Activated CD4-positive, alpha-beta T cell treated with anti-CD3 and anti-CD28 coated beads for 36 hours (primary cell): Measurements from ENCODE around the gene PPDPF. TPM values are rescaled to one million over a fixed set of nuclear protein-coding genes. Genes with fewer than 3 reads are reported as not detected.
"Not testable (repeated sequence)": the region's sequence is repeated elsewhere in the genome, so short reads cannot be mapped to it uniquely, and the experiment has no call there.

Source experiments
- ATAC-seq: fragments of 200-7000 bp; cut with Tn5 transposase; one replicate; pipeline ENCODE4 v1.10.0; 2021; ENCODE audit warnings: mild to moderate bottlenecking, moderate library complexity
- CTCF ChIA-PET: fragments of 350-600 bp; sonication (Branson Sonifier 250); formaldehyde crosslinking; loops from one replicate; lab custom pipeline; 2021; ENCODE audit warnings: antibody characterized with exemption; lab: Charles Lee
- POLR2A ChIA-PET: fragments of 350-600 bp; sonication (Branson Sonifier 250); formaldehyde crosslinking; loops from one replicate; lab custom pipeline; 2021; ENCODE audit warnings: antibody characterized with exemption, inconsistent platforms; lab: Charles Lee
- DNase-seq: peaks from one replicate; pipeline ENCODE4 v3.0.0-alpha.2; 2020
- H3K27ac Mint-ChIP-seq: one replicate; pipeline ENCODE4 v1.8.0; 2021; ENCODE audit warnings: mixed read lengths
- H3K27me3 Mint-ChIP-seq: one replicate; pipeline ENCODE4 v1.8.0; 2021; ENCODE audit warnings: mixed read lengths
- H3K36me3 Mint-ChIP-seq: one replicate; pipeline ENCODE4 v1.8.0; 2021; ENCODE audit warnings: low read depth, mixed read lengths
- H3K4me1 Mint-ChIP-seq: one replicate; pipeline ENCODE4 v1.8.0; 2021; ENCODE audit warnings: mixed read lengths
- H3K4me3 Mint-ChIP-seq: one replicate; pipeline ENCODE4 v1.8.0; 2021; ENCODE audit warnings: mild to moderate bottlenecking, moderate library complexity, mixed read lengths
- H3K9me3 Mint-ChIP-seq: one replicate; pipeline ENCODE4 v1.8.0; 2021; ENCODE audit warnings: low read depth, mixed read lengths
- intact Hi-C, 2 experiments: fragments of 100-400 bp; cut with DNase I in 1 of 2; cut with micrococcal nuclease in 1 of 2; formaldehyde crosslinking; loops; one replicate each; pipeline versions ENCODE4 v1.14.2 to v1.15.1; 2022 to 2024; cut with DNase I, micrococcal nuclease
- total RNA-seq, 2 experiments: library from RNA; stranded (reverse); gene quantifications; one replicate each; pipeline ENCODE4 v1.2.3, GENCODE V29; 2021

The PPDPF gene
- total RNA-seq, 2 experiments from 2014 or later, result 119 to 133 TPM

- CTCF ChIA-PET, result no interaction called here
- ATAC-seq, result no peak
- H3K4me1 Mint-ChIP-seq, result peaks cover 22% of the 10 kb centered on the region
- POLR2A ChIA-PET, result no interaction called here
- no peaks in the 10 kb centered on the region for H3K9me3 Mint-ChIP-seq
- no peaks in the 10 kb centered on the region for H3K27me3 Mint-ChIP-seq
- H3K36me3 Mint-ChIP-seq, result no peaks in the 10 kb centered on the region
- no peak overlapping the region for H3K27ac Mint-ChIP-seq
- no peak for DNase-seq
- intact Hi-C loops, result no loop called here
- H3K4me3 Mint-ChIP-seq, result no peak overlapping the region
Observed at GRCh38 chr20:63570281-63571086, 49.9 kb downstream of the PPDPF start.

- intact Hi-C loops, H3K36me3 Mint-ChIP-seq, DNase-seq, H3K9me3 Mint-ChIP-seq, H3K27me3 Mint-ChIP-seq, POLR2A ChIA-PET, CTCF ChIA-PET, H3K27ac Mint-ChIP-seq, ATAC-seq, H3K4me3 Mint-ChIP-seq: not testable (repeated sequence)
- peaks cover 22% of the 10 kb centered on the region for H3K4me1 Mint-ChIP-seq
Observed at GRCh38 chr20:63571087-63571478, 50.5 kb downstream of the PPDPF start.

Other genes starting within 250 kb of the PPDPF start
- gene ARFGAP1, start 248.0 kb upstream of the PPDPF start, total RNA-seq, result 10 to 100 TPM; 73.4 to 77.6 TPM
- gene COL20A1, start 227.6 kb upstream of the PPDPF start, total RNA-seq, result under 1 TPM; 0.04 to 0.09 TPM
- gene CHRNA4, start 159.4 kb upstream of the PPDPF start, total RNA-seq, result not detected
- gene KCNQ2, start 48.1 kb upstream of the PPDPF start, total RNA-seq, result not detected
- under 1 TPM; 0.69 to 0.81 TPM for gene EEF1A2, start 21.7 kb upstream of the PPDPF start, total RNA-seq
- gene PTK6, start 16.6 kb downstream of the PPDPF start, total RNA-seq, result under 1 TPM; 0.25 to 0.48 TPM
- not detected for gene SRMS, start 27.0 kb downstream of the PPDPF start, total RNA-seq
- gene FNDC11, start 33.4 kb downstream of the PPDPF start, total RNA-seq, result under 1 TPM; 0.18 to 0.27 TPM
- gene HELZ2, start 53.5 kb downstream of the PPDPF start, total RNA-seq, result 10 to 100 TPM; 16.1 to 18.7 TPM
- 10 to 100 TPM; 14.0 to 14.1 TPM for gene GMEB2, start 106.3 kb downstream of the PPDPF start, total RNA-seq
- 10 to 100 TPM; 15.4 to 17.6 TPM for gene STMN3, start 132.7 kb downstream of the PPDPF start, total RNA-seq
- 10 to 100 TPM; 44.5 to 44.7 TPM for gene RTEL1, start 137.5 kb downstream of the PPDPF start, total RNA-seq
- 1 to 10 TPM in 1 of 2 experiments, under 1 TPM in 1; 0.21 to 1.7 TPM for gene TNFRSF6B, start 175.9 kb downstream of the PPDPF start, total RNA-seq
- 10 to 100 TPM; 36.4 to 52.0 TPM for gene ARFRP1, start 187.2 kb downstream of the PPDPF start, total RNA-seq
- gene ZGPAT, start 187.3 kb downstream of the PPDPF start, total RNA-seq, result 10 to 100 TPM; 15.3 to 21.9 TPM
- gene LIME1, start 215.9 kb downstream of the PPDPF start, total RNA-seq, result 10 to 100 TPM in 1 of 2 experiments, 1 to 10 TPM in 1; 7.3 to 10.2 TPM
- 10 to 100 TPM; 30.9 to 34.9 TPM for gene SLC2A4RG, start 219.0 kb downstream of the PPDPF start, total RNA-seq